DOHH2 (cell line): ENCODE results near the gene COL4A4.

ENCODE experiments used
- EZH2phosphoT487 ChIP-seq: fragments of 200-600 bp; sonication (generic); IDR thresholded peaks from 2 replicates; pipeline ENCODE4 v1.6.1; 2017; ENCODE audit warnings: borderline replicate concordance, mild to moderate bottlenecking, antibody characterized with exemption, low read length, moderate library complexity, mixed read lengths
- TF ChIP-seq, protein P1 (sequence below): fragments of 200-600 bp; sonication (generic); IDR thresholded peaks from one replicate; pipeline ENCODE4 v1.5.1; 2014; ENCODE audit warnings: antibody characterized with exemption, mild to moderate bottlenecking, low read depth, low read length; ENCODE audit not compliant: poor library complexity, severe bottlenecking

DNA sequence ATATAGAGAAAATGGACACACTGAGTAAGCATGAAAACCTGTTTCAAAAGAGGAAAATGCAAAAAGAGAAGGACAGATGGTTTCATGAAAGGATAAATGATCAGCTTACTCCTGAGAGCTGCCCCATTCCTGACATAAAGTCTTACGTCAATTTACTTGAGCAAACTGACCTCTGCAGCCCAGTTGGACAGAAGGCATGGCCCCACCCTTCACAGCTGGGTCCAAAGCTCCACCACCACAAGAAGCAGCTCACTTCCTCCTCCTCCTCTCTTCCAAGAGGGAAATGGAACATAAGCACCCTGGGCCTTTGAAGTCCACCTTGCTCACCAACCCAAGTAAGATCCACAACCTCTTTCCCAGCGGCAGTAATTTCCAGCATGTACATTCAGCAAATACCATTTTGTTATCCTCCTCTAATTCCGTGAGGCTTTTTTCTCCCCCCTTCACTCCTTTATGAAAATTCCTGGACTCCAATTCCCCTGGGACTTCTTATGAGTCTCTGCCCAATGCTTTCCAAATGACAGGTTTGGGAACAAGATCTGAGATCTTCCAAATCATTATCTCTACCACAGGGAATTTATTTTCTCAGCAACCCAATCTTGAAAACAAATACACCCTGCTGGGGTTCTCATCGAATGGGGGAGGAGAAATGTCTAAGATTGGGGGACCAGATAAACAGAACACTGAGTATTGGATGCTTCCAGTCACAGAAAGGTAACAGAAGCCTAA is 10.1 kb downstream of the COL4A4 start:
- TF ChIP-seq, protein P1, sequence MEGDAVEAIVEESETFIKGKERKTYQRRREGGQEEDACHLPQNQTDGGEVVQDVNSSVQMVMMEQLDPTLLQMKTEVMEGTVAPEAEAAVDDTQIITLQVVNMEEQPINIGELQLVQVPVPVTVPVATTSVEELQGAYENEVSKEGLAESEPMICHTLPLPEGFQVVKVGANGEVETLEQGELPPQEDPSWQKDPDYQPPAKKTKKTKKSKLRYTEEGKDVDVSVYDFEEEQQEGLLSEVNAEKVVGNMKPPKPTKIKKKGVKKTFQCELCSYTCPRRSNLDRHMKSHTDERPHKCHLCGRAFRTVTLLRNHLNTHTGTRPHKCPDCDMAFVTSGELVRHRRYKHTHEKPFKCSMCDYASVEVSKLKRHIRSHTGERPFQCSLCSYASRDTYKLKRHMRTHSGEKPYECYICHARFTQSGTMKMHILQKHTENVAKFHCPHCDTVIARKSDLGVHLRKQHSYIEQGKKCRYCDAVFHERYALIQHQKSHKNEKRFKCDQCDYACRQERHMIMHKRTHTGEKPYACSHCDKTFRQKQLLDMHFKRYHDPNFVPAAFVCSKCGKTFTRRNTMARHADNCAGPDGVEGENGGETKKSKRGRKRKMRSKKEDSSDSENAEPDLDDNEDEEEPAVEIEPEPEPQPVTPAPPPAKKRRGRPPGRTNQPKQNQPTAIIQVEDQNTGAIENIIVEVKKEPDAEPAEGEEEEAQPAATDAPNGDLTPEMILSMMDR, result no peak
- TF ChIP-seq EZH2phosphoT487, result no peak
